Measurements from ENCODE around the gene ADAM29. TPM values are rescaled to one million over a fixed set of nuclear protein-coding genes. Genes with fewer than 3 reads are reported as not detected.
"Not testable (repeated sequence)": the region's sequence is repeated elsewhere in the genome, so short reads cannot be mapped to it uniquely, and the experiment has no call there.

ADAM29 gene
- total and polyA plus RNA-seq, 2 of the 8 experiments (the other 6 are each of a cell fraction or from before 2014, with no cell fraction given), result 0.03 TPM; not detected in 1

- H3K27ac ChIP-seq (ENCODE audit: low read depth, low read length); H2BK20ac ChIP-seq (ENCODE audit: low read length); H3K23ac ChIP-seq (ENCODE audit: insufficient read length); H3K4me3 ChIP-seq (ENCODE audit: extremely low read depth in 1 of 4, insufficient read depth in 2 of 4, low read depth in 3 of 4, low read length in 4 of 4); H4K5ac ChIP-seq (ENCODE audit: insufficient read length, low read depth, low read length); H3K79me2 ChIP-seq (ENCODE audit: control insufficient read depth in 1 of 2, insufficient read depth in 2 of 2, low read length in 2 of 2); H2AK5ac ChIP-seq (ENCODE audit: low read depth, low read length); H3K56ac ChIP-seq (replicated peaks; ENCODE audit: insufficient read length, low read depth, low read length); H3K27me3 ChIP-seq (replicated peaks in 1 of 4; ENCODE audit: control insufficient read depth in 3 of 4, extremely low read depth in 1 of 4, insufficient read depth in 3 of 4, low read length in 3 of 4); H2AFZ ChIP-seq (ENCODE audit: low read length); H3K9me3 ChIP-seq (ENCODE audit: insufficient read depth in 2 of 2, low read depth in 1 of 2, low read length in 1 of 2); H3K36me3 ChIP-seq (ENCODE audit: control insufficient read depth in 2 of 4, insufficient read depth in 4 of 4, low read length in 3 of 4); H3K79me1 ChIP-seq (ENCODE audit: low read depth, low read length); H3K9ac ChIP-seq (replicated peaks in 1 of 4; ENCODE audit: extremely low read depth in 1 of 4, low read depth in 3 of 4, low read length in 3 of 4); H3K18ac ChIP-seq (ENCODE audit: extremely low read depth, low read length); H4K8ac ChIP-seq (ENCODE audit: extremely low read depth, insufficient read depth, low read length); H3K4me2 ChIP-seq (ENCODE audit: insufficient read depth in 1 of 2, low read depth in 2 of 2, low read length in 2 of 2); H4K91ac ChIP-seq (replicated peaks; ENCODE audit: insufficient read length, low read length); H4K20me1 ChIP-seq (replicated peaks in 1 of 2; ENCODE audit: control insufficient read depth in 1 of 2, insufficient read depth in 2 of 2, low read length in 2 of 2); H2BK5ac ChIP-seq (ENCODE audit: low read depth, low read length); H2BK15ac ChIP-seq (ENCODE audit: low read length); H3K23me2 ChIP-seq (ENCODE audit: low read depth, low read length); POLR2A ChIA-PET (ENCODE audit: partially characterized antibody); DNase-seq (ENCODE audit: low read depth in 1 of 2, low spot score in 2 of 2); H3K14ac ChIP-seq (ENCODE audit: insufficient read length); H2BK12ac ChIP-seq (ENCODE audit: low read depth, low read length); H3K4me1 ChIP-seq (replicated peaks in 1 of 4; ENCODE audit: control insufficient read depth in 3 of 4, insufficient read depth in 4 of 4, low read length in 3 of 4); H3K4ac ChIP-seq (replicated peaks; ENCODE audit: insufficient read length, low read depth, low read length); H2BK120ac ChIP-seq (replicated peaks; ENCODE audit: low read depth, low read length): not testable (repeated sequence)
- CTCF ChIA-PET (ENCODE audit: partially characterized antibody), result interaction anchor here (1.4 to 1.7 kb wide), 3 partner anchors 8 to 381 kb away, joined by 3 to 5 read pairs (median 3); no protein-coding TSS in a partner anchor
- 95% methylated on average over 3 of the region's 4 CpGs; no CpG with 5 or more reads in 1 of the 2 experiments for WGBS, 2 experiments (ENCODE audit: extremely low coverage in 1 of 2, insufficient coverage in 1 of 2, insufficient read length in 1 of 2, insufficient replicate concordance in 2 of 2, low coverage in 1 of 2, low lambda C conversion rate in 2 of 2, missing lambda C conversion rate in 1 of 2)
- FAIRE-seq, result peak; percentile 75
Measured at GRCh38 chr4:174873146-174873545, 45.0 kb upstream of the ADAM29 start.

Data from H1 (cell line).